Measurements from ENCODE around the gene ZNF444. TPM values are rescaled to one million over a fixed set of nuclear protein-coding genes. Genes with fewer than 3 reads are reported as not detected.

ZNF444 gene
- total and polyA plus RNA-seq, 2 of the 8 experiments (the other 6 are each of a cell fraction or from before 2014, with no cell fraction given): 49.5 to 54.5 TPM

DNA sequence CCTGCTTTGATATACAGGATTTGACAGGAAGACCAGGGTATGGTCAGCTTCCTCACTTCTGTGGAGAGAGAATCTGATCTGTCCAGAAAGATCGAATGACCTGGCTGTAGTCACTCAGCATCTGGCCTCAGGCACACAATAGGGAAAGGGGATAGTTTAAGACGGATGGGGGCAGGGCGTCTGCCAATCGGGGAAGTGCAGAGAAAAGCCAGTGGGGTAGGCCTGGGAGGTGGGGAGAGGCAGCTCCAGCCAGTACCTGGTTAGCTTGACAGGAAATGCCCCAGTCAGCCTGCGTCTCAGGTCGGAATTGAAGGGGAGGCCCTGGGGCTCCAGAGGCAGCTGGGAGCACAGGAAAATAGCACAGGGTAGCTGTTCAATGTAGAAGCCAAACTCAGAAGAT is 12.4 kb downstream of the ZNF444 start:
- Histone ChIP-seq H2BK12ac (ENCODE audit: low read depth, low read length) (peak overlapping the region; percentile 78; the same call in 1 of the 2 replicates), H3K36me3 (ENCODE audit: control insufficient read depth in 2 of 4, insufficient read depth in 4 of 4, low read length in 3 of 4) (peaks cover 5 to 21% (median 6%) of the 10 kb centered on the region in 4 experiments; a peak in 6 of 8 replicates), H4K91ac (replicated peaks; ENCODE audit: insufficient read length, low read length) (no peak overlapping the region), H3K79me1 (ENCODE audit: low read depth, low read length) (peaks cover 11% of the 10 kb centered on the region), H3K27me3 (replicated peaks in 1 of 4; ENCODE audit: control insufficient read depth in 3 of 4, extremely low read depth in 1 of 4, insufficient read depth in 3 of 4, low read length in 3 of 4) (no peaks in the 10 kb centered on the region), H3K14ac (ENCODE audit: insufficient read length) (no peak overlapping the region), H3K23me2 (ENCODE audit: low read depth, low read length) (no peaks in the 10 kb centered on the region), H3K23ac (ENCODE audit: insufficient read length) (no peak overlapping the region), H3K27ac (ENCODE audit: low read depth, low read length) (no peak overlapping the region), H3K56ac (replicated peaks; ENCODE audit: insufficient read length, low read depth, low read length) (no peak overlapping the region), H3K4me1 (replicated peaks in 1 of 4; ENCODE audit: control insufficient read depth in 3 of 4, insufficient read depth in 4 of 4, low read length in 3 of 4) (peaks cover 5 to 10% (median 8%) of the 10 kb centered on the region in 4 experiments), H2BK20ac (ENCODE audit: low read length) (no peak overlapping the region), H2AK5ac (ENCODE audit: low read depth, low read length) (peak overlapping the region; percentile 95; the same call in 1 of the 2 replicates), H2AFZ (ENCODE audit: low read length) (no peak overlapping the region), H2BK120ac (replicated peaks; ENCODE audit: low read depth, low read length) (no peak overlapping the region), H4K8ac (ENCODE audit: extremely low read depth, insufficient read depth, low read length) (no peak overlapping the region), H2BK15ac (ENCODE audit: low read length) (peak overlapping the region; percentile 63; the same call in 1 of the 2 replicates), H3K18ac (ENCODE audit: extremely low read depth, low read length) (peak overlapping the region; percentile 4; the same call in 1 of the 2 replicates), H3K4ac (replicated peaks; ENCODE audit: insufficient read length, low read depth, low read length) (no peak overlapping the region), H3K79me2 (ENCODE audit: control insufficient read depth in 1 of 2, insufficient read depth in 2 of 2, low read length in 2 of 2) (peaks cover 0 to 13% of the 10 kb centered on the region in 2 experiments; a peak in 2 of 4 replicates), H3K4me2 (ENCODE audit: insufficient read depth in 1 of 2, low read depth in 2 of 2, low read length in 2 of 2) (peak overlapping the region; percentile 51), H2BK5ac (ENCODE audit: low read depth, low read length) (peak overlapping the region; percentile 78), H3K9ac (replicated peaks in 1 of 4; ENCODE audit: extremely low read depth in 1 of 4, low read depth in 3 of 4, low read length in 3 of 4) (peak overlapping the region in 1 of 4 experiments; percentile 48; a peak in 1 of 7 replicates), H3K9me3 (ENCODE audit: insufficient read depth in 2 of 2, low read depth in 1 of 2, low read length in 1 of 2) (no peaks in the 10 kb centered on the region), H4K20me1 (replicated peaks in 1 of 2; ENCODE audit: control insufficient read depth in 1 of 2, insufficient read depth in 2 of 2, low read length in 2 of 2) (peaks cover 3 to 6% of the 10 kb centered on the region in 2 experiments), H4K5ac (ENCODE audit: insufficient read length, low read depth, low read length) (no peak overlapping the region), H3K4me3 (ENCODE audit: extremely low read depth in 1 of 4, insufficient read depth in 2 of 4, low read depth in 3 of 4, low read length in 4 of 4) (peak overlapping the region in 1 of 4 experiments; percentile 5; a peak in 1 of 8 replicates)
- FAIRE-seq: peak; percentile 52
- 26% methylated on average over 6 of the region's 6 CpGs; no CpG with 5 or more reads in 1 of the 2 experiments for WGBS, 2 experiments (ENCODE audit: extremely low coverage in 1 of 2, insufficient coverage in 1 of 2, insufficient read length in 1 of 2, insufficient replicate concordance in 2 of 2, low coverage in 1 of 2, low lambda C conversion rate in 2 of 2, missing lambda C conversion rate in 1 of 2)
- CTCF ChIA-PET (ENCODE audit: partially characterized antibody): interaction anchor here (0.8 to 7.9 kb wide), 17 partner anchors 10 to 156 kb away, joined by 3 to 137 read pairs (median 14); partner anchors contain the start of genes GALP and ZNF444
- peak in 1 of 2 experiments; percentile 66 for DNase-seq (ENCODE audit: low read depth in 1 of 2, low spot score in 2 of 2)
- POLR2A ChIA-PET (ENCODE audit: partially characterized antibody): interaction anchor here (0.6 to 3.5 kb wide), 4 partner anchors 10 to 46 kb away, joined by 3 to 21 read pairs (median 4); no protein-coding TSS in a partner anchor
- TF ChIP-seq SP1 (IDR thresholded peaks at IDR 0.05; ENCODE audit: low read depth, low read length) (peak; percentile 43; the same call in 1 of the 2 replicates), TCF12 (IDR thresholded peaks at IDR 0.05; ENCODE audit: low read depth, low read length) (no peak), RFX5 (IDR thresholded peaks at IDR 0.05; ENCODE audit: borderline replicate concordance, low read depth, low read length) (no peak), EGR1 (IDR thresholded peaks at IDR 0.05; ENCODE audit: borderline replicate concordance, low read depth, low read length) (no peak), KDM5A (IDR thresholded peaks at IDR 0.05; ENCODE audit: low read length) (no peak), CEBPB (IDR thresholded peaks at IDR 0.05; ENCODE audit: low read depth, low read length) (no peak), CTCF (IDR thresholded peaks at IDR 0.05; ENCODE audit: control extremely low read depth in 1 of 3, insufficient read depth in 1 of 3, low read depth in 1 of 3, low read length in 3 of 3) (no peak; a peak in 1 of 4 replicates), RXRA (IDR thresholded peaks at IDR 0.05; ENCODE audit: insufficient read depth, low read depth, low read length) (no peak), RAD21 (IDR thresholded peaks at IDR 0.05 in 1 of 2, conservative IDR thresholded peaks at IDR 0.05 in 1 of 2; ENCODE audit: low read depth in 2 of 2, low read length in 2 of 2) (0 out of 4 replicates have a peak, but pooled peaks of 1 of the 2 experiments have one; percentile 11), TAF1 (IDR thresholded peaks at IDR 0.05; ENCODE audit: low read depth, low read length) (0 out of 2 replicates have a peak, but pooled peaks have one; percentile 33)

Data from H1 (cell line).